GM21529 (cell line): Measurements from ENCODE around the gene GNAI1.

Source experiments
- ATAC-seq: cut with Tn5 transposase; IDR thresholded peaks from one replicate; pipeline ENCODE4 v1.9.1; 2021; ENCODE audit not compliant: unreplicated experiment

GNAI1 gene

GRCh38 chr7:80131675-80132435 lies 2.8 kb upstream of the GNAI1 start:
- no peak for ATAC-seq

DNA sequence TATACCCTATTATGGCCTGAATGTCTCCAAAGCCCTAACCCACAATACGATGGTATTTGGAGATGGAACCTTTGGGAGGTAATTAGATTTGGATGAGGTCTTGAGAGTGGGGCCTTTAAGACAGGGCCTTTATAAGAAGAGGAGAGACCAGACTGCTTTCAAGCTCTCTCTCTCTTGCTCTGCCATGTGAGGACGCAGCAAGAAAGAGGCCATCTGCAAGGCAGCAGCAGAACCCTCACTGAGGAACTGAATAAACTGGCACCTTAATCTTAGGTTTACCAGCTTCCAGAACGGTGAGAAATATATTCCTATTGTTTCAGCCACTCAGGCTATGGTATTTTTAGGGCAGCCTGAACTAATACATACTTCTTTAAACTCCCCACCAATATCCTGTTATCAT lies 2.0 kb upstream of the GNAI1 start:
- no peak for ATAC-seq

DNA sequence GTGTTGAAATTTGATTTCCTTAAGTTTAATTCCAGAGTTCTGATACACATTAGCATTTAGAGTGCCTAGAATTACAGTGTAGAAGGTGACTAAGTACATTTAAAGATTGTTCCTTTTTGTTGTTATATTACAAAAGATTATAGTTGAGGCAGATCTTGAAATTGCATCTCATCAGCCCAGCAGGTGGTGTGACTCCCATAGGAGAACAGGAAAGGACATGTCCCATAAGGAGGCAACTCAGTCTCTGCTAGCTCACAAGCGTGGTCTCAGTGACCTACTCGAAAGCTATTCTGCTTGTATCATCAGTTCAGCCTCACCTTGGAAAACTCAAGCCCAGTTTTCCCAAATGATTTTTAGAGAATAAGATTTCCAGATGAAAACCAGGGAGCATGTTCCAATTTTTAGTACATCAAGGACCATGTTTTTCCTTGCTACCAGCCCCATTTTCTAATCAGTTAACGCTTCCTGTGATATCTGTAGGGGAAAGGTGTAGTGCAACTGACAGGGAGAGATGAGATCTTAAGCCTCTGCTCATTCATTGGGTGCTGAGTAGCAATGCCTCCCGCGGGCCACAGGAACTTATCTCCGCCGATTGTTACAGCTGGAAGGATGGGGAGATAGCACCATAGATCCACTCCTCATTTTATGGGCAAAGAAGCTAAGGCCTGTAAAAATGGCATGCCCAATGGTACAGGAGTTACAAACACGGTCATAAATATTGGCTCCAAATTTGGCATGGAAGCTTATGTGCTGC lies 1.1 kb upstream of the GNAI1 start:
- ATAC-seq, result no peak

DNA sequence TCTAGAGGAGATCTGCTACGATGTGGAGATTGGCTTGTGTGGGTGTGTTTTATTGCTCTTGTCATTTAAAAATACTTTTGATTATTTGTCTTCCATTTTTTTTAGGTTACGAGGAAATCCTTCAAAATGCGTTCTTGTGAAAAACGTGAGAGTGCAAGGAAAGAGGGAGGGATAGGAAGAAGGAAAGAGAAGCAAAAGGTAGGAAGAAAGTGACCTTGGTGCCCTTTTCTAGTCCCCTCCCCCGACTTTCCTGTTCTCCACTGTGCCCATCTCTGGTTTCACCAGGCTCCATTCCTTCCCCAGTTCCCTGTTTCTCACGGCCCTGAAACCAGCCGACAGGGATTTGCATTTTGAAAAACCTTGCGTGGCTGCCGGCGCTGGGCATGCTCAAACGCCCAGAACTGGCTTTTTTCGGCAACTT lies 506 bp upstream of the GNAI1 start:
- no peak for ATAC-seq

- no peak for ATAC-seq
These were observed 876 bp downstream of the GNAI1 start for GRCh38 chr7:80135309-80136104.

GRCh38 chr7:80136261-80137055 lies 1.8 kb downstream of the GNAI1 start:
- ATAC-seq, result no peak

DNA sequence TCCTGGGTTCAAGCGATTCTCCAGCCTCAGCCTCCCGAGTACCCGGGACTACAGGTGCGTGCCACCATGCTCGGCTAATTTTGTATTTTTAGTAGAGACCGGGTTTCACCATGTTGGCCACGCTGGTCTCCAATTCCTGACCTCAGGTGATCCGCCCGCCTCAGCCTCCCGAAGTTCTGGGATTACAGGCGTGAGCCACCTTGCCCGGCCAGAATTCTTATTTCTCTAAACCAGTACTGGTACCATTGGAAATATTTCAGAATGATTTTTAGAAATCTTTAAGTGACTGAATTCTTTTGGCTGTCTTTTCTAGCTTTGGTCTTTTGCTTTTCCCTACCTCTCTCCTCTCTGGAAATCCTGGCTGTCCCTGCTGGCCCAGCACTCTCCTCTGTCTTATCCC lies 2.8 kb downstream of the GNAI1 start:
- ATAC-seq, result no peak

DNA sequence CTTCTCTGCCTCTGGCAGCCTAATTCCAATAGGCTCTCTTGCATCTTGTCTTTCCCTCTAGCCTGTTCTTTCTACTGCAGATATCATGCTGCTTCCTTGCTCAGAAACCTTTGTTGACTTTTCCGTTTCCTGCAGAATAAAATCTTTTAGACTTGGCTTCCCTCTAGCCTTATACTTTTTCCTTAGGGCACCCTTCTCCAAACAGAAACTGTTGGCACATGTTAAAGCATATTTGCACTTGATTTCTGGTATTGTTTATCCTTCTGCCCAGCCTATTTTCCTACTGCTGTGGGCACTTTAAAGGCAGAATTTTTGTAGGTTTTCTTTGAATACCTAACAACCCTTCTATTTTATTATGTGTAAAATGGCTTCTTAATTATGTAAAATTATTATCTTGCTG lies 4.6 kb downstream of the GNAI1 start:
- ATAC-seq, result no peak

DNA sequence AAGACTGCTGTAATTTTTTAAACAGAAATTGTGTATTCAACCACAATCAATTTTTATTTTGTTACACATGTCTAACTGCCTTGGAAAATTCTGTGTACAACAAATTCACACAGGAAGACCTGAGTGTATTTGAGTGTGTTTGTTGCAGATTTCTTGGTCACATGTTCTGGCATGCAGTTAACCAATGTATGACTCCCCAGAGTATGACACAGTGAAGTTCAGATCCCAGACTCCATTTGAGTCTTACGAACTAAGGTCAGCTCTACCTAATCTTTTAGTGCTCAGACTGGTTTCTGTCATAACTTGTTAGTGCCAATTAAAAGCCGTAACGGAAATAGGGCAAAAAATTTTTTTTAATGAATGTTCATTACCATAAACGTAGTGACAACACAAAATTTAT lies 5.8 kb downstream of the GNAI1 start:
- no peak for ATAC-seq

GRCh38 chr7:80141376-80141775 lies 6.7 kb downstream of the GNAI1 start:
- no peak for ATAC-seq

DNA sequence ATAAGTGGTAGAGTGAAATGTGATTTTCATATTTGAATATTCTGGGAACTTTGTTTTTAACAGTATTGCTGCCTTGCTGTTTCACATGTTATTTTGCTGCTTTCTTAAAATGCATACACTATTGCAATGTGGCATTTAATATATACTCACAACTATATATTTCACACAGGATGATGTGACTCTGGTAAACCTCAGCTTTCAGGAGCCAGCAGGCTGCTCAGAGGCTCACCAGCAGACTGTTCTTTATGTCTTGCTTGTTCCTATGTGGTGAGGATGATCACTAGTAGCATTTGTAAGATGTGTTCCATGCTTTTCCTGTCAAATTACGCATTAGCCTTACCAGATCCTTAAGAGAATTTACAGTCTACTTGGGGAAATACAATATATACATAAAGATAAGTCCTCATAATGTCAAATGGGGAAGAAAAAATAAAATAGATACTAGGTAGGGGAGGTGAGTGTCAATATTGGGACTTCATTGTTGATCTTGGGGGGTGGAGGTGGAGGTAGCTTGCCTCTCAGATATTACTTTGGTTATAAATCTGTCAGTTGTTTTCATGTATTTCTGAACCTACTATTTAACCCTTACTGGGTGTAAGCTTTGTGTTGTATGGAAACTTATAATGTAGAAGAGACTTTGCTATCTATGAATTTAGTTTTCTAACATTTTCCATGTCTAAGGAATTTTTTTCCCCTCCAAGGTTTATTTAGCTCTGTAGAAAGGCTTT lies 8.4 kb downstream of the GNAI1 start:
- ATAC-seq, result no peak

- ATAC-seq, result no peak
These were observed 11.3 kb downstream of the GNAI1 start for GRCh38 chr7:80145780-80146422.

DNA sequence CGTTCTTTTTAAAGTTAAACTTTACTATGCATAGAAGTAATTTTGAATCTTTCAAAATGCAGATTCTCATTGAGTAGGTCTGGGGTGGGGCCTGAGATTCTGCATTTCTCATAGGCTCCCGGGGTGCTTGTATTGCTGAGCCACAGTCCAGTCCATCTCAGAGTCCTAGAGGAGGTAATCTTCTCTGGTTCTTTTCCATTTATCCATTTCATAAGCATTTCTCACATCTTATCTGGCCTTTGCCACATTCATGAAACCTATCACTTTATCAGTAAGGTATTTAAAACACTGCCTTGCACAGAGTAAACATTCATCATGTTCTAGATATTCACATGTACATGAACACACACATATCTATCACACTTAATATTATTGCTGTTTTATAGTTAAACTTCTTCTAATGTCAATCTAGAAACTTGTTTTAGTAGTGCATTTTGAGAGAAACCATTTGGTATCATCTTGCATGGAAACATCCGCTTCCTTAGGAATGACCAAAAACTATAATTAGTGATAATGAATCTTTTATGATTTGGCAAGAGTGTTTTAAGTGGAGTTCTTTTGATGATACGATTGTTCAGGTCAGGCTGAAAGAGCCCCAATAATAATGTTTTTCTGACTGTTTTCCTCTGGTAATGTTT lies 12.0 kb downstream of the GNAI1 start:
- ATAC-seq, result no peak

- no peak for ATAC-seq
These were observed 13.1 kb downstream of the GNAI1 start for GRCh38 chr7:80147543-80148391.

GRCh38 chr7:80150611-80151273 lies 16.1 kb downstream of the GNAI1 start:
- no peak for ATAC-seq

- no peak for ATAC-seq
These were observed 16.6 kb downstream of the GNAI1 start for GRCh38 chr7:80151274-80151665.

GRCh38 chr7:80153446-80153845 lies 18.8 kb downstream of the GNAI1 start:
- ATAC-seq, result no peak
